Keratinocyte (primary cell): ENCODE data around the gene ITPR2. TPM values are rescaled to one million over a fixed set of nuclear protein-coding genes. Genes with fewer than 3 reads are reported as not detected.

Experiments used
- DNase-seq: peaks from one replicate; pipeline ENCODE4 v3.0.0-alpha.2; 2011; ENCODE audit warnings: low read depth, missing footprints, low spot score
- FAIRE-seq: peaks from 2 replicates; lab custom pipeline; 2011; peaks lifted over from hg19 to GRCh38; lab: Jason Lieb, UNC
- H2AFZ ChIP-seq: 2 replicates; pipeline ENCODE4 v1.6.0; 2012; ENCODE audit warnings: low read length, control low read depth, inconsistent platforms; ENCODE audit not compliant: control insufficient read depth
- H3K27ac ChIP-seq: 2 replicates; pipeline ENCODE4 v1.5.1; 2011; ENCODE audit warnings: low read length; ENCODE audit not compliant: control insufficient read depth, insufficient read depth
- H3K27me3 ChIP-seq: 3 replicates; pipeline ENCODE4 v1.6.0; 2011; ENCODE audit warnings: low read length; ENCODE audit not compliant: control insufficient read depth, insufficient read depth; ENCODE audit errors: extremely low read depth
- H3K36me3 ChIP-seq, 2 experiments: 2 replicates in 1 of 2; 3 replicates in 1 of 2; pipeline ENCODE4 v1.5.1; 2011; ENCODE audit warnings: low read length in 2 of 2, mild to moderate bottlenecking in 1 of 2; ENCODE audit not compliant: control insufficient read depth in 2 of 2, insufficient read depth in 2 of 2; ENCODE audit errors: extremely low read depth in 1 of 2
- H3K4me1 ChIP-seq: 3 replicates; pipeline ENCODE4 v1.5.1; 2011; ENCODE audit warnings: low read length; ENCODE audit not compliant: control insufficient read depth, insufficient read depth; ENCODE audit errors: extremely low read depth
- H3K4me2 ChIP-seq: 3 replicates; pipeline ENCODE4 v1.6.0; 2011; ENCODE audit warnings: low read depth, low read length; ENCODE audit not compliant: control insufficient read depth, insufficient read depth; ENCODE audit errors: extremely low read depth
- H3K4me3 ChIP-seq, 3 experiments: fragments of 200-600 bp in 1 of 3; sonication (generic) in 1 of 3; 2 replicates in 2 of 3; 3 replicates in 1 of 3; pipeline ENCODE4 v1.5.1; 2011 to 2016; ENCODE audit warnings: low read length in 3 of 3, mild to moderate bottlenecking in 3 of 3, control low read depth in 2 of 3, inconsistent platforms in 1 of 3, low read depth in 1 of 3, mixed read lengths in 1 of 3, mixed run types in 1 of 3, moderate library complexity in 1 of 3; ENCODE audit not compliant: control insufficient read depth in 2 of 3, insufficient read depth in 2 of 3; ENCODE audit errors: extremely low read depth in 1 of 3
- H3K79me2 ChIP-seq: 2 replicates; pipeline ENCODE4 v1.6.0; 2012; ENCODE audit warnings: low read length; ENCODE audit not compliant: control insufficient read depth, insufficient read depth
- H3K9ac ChIP-seq: 3 replicates; pipeline ENCODE4 v1.6.0; 2011; ENCODE audit warnings: low read length; ENCODE audit not compliant: control insufficient read depth, insufficient read depth; ENCODE audit errors: extremely low read depth
- H3K9me1 ChIP-seq: 3 replicates; pipeline ENCODE4 v1.6.0; 2011; ENCODE audit warnings: low read length; ENCODE audit not compliant: control insufficient read depth, insufficient read depth; ENCODE audit errors: extremely low read depth
- H3K9me3 ChIP-seq: 2 replicates; pipeline ENCODE4 v1.5.1; 2012; ENCODE audit warnings: low read depth, low read length; ENCODE audit not compliant: control insufficient read depth
- H4K20me1 ChIP-seq: 3 replicates; pipeline ENCODE4 v1.6.0; 2011; ENCODE audit warnings: low read length; ENCODE audit not compliant: control insufficient read depth, insufficient read depth; ENCODE audit errors: extremely low read depth
- CTCF ChIP-seq, 3 experiments: IDR thresholded peaks in 1 of 3; conservative IDR thresholded peaks in 1 of 3; optimal IDR thresholded peaks in 1 of 3; 2 replicates in 2 of 3; 3 replicates in 1 of 3; pipeline versions ENCODE3 to v1.5.1; 2011; ENCODE audit warnings: low read length in 3 of 3, mild to moderate bottlenecking in 3 of 3, moderate library complexity in 2 of 3, control low read depth in 1 of 3, inconsistent platforms in 1 of 3; ENCODE audit not compliant: insufficient read depth in 2 of 3; ENCODE audit errors: extremely low read depth in 1 of 3
- EZH2 ChIP-seq: IDR thresholded peaks from one replicate; pipeline ENCODE4 v1.6.1; 2012; ENCODE audit warnings: inconsistent platforms, mild to moderate bottlenecking, low read length, moderate library complexity
- dilution Hi-C: fragments of 300-500 bp; cut with MboI; formaldehyde crosslinking; loops from one replicate; pipeline ENCODE4 v1.7.0; 2020; ENCODE audit warnings: low sequenced_read_pairs; ENCODE audit not compliant: extremely low pct_ligation_motif_present
- polyA plus RNA-seq, 5 experiments: library from polyadenylated mRNA; depleted of rRNA in 3 of 5; stranded (reverse) in 3 of 5; stranded (forward) in 1 of 5; unstranded in 1 of 5; fragments of >200 nt; gene quantifications; 1 replicate in 1 of 5; 2 replicates in 3 of 5; 3 replicates in 1 of 5; pipeline versions ENCODE4 v1.2.1 to v1.2.3, GENCODE V29; 2011 to 2012; ENCODE audit warnings: missing spikeins in 2 of 5, low read depth in 1 of 5, low replicate concordance in 1 of 5

ITPR2 gene
- polyA plus RNA-seq, 1 donor (not counting 4 experiments of a cell fraction or from before 2014, with no cell fraction given) = 7.6 TPM

GRCh38 chr12:26551385-26551784 lies 281.6 kb downstream of the ITPR2 start:
- no peak for TF ChIP-seq CTCF (optimal IDR thresholded peaks at IDR 0.05 in 1 of 3, IDR thresholded peaks at IDR 0.05 in 1 of 3, conservative IDR thresholded peaks at IDR 0.05 in 1 of 3; ENCODE audit: extremely low read depth in 1 of 3, insufficient read depth in 2 of 3, low read length in 3 of 3)
- TF ChIP-seq EZH2 = no peak
- peaks cover 2% of the 10 kb centered on the region for H3K9me1 ChIP-seq
- peaks cover 0 to 3% of the 10 kb centered on the region in 2 experiments for H3K36me3 ChIP-seq
- no peak overlapping the region for H3K4me3 ChIP-seq
- dilution Hi-C loops = no loop called here
- H3K27ac ChIP-seq = no peak overlapping the region
- H3K4me2 ChIP-seq = no peak overlapping the region
- H3K79me2 ChIP-seq = no peaks in the 10 kb centered on the region
- H3K27me3 ChIP-seq = no peaks in the 10 kb centered on the region
- H3K9ac ChIP-seq = no peak overlapping the region
- no peaks in the 10 kb centered on the region for H3K4me1 ChIP-seq
- DNase-seq = no peak
- FAIRE-seq = no peak
- H3K9me3 ChIP-seq = no peaks in the 10 kb centered on the region
- no peaks in the 10 kb centered on the region for H4K20me1 ChIP-seq
- H2AFZ ChIP-seq = no peak overlapping the region

GRCh38 chr12:26548227-26548626 lies 284.8 kb downstream of the ITPR2 start:
- Histone ChIP-seq H3K36me3 (peaks cover 0 to 1% of the 10 kb centered on the region in 2 experiments), H3K27ac (no peak overlapping the region), H3K9me1 (peaks cover 2% of the 10 kb centered on the region), H3K9ac (no peak overlapping the region), H3K4me1 (no peaks in the 10 kb centered on the region), H3K79me2 (no peaks in the 10 kb centered on the region), H3K4me3 (no peak overlapping the region), H4K20me1 (no peaks in the 10 kb centered on the region), H3K27me3 (no peaks in the 10 kb centered on the region), H3K9me3 (no peaks in the 10 kb centered on the region), H2AFZ (no peak overlapping the region), H3K4me2 (no peak overlapping the region)
- DNase-seq = no peak
- dilution Hi-C loops = no loop called here
- TF ChIP-seq CTCF (optimal IDR thresholded peaks at IDR 0.05 in 1 of 3, IDR thresholded peaks at IDR 0.05 in 1 of 3, conservative IDR thresholded peaks at IDR 0.05 in 1 of 3; ENCODE audit: extremely low read depth in 1 of 3, insufficient read depth in 2 of 3, low read length in 3 of 3) (no peak), EZH2 (no peak)
- FAIRE-seq = peak; percentile 20
